ENCODE measurements around the gene BCAS1.
A peak's percentile ranks its signal among the peaks of the same experiment; 100 is the strongest.

BCAS1 gene

DNA sequence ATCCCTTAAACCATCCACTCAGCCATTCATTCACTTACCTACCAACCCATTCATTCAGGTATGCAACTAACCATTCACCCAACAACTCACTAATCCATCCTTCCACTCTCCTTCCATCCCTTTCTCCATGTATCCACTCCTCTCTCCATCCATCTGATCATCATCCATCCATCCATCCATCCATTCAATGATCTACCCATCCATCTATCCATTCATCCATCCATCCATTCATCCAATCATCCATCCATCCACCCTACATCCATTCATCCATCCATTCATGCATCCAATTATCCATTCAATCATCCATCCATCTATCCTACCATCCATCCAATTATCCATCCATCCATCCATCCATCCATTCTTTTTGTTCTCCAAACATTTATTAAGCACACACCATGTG is 13.8 kb upstream of the BCAS1 start:
- H3K4me3 ChIP-seq (ENCODE audit: low read depth, low read length) = no peak overlapping the region
- no peak for DNase-seq (ENCODE audit: low read depth)
- TF ChIP-seq, protein P1, sequence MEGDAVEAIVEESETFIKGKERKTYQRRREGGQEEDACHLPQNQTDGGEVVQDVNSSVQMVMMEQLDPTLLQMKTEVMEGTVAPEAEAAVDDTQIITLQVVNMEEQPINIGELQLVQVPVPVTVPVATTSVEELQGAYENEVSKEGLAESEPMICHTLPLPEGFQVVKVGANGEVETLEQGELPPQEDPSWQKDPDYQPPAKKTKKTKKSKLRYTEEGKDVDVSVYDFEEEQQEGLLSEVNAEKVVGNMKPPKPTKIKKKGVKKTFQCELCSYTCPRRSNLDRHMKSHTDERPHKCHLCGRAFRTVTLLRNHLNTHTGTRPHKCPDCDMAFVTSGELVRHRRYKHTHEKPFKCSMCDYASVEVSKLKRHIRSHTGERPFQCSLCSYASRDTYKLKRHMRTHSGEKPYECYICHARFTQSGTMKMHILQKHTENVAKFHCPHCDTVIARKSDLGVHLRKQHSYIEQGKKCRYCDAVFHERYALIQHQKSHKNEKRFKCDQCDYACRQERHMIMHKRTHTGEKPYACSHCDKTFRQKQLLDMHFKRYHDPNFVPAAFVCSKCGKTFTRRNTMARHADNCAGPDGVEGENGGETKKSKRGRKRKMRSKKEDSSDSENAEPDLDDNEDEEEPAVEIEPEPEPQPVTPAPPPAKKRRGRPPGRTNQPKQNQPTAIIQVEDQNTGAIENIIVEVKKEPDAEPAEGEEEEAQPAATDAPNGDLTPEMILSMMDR (IDR thresholded peaks at IDR 0.05; ENCODE audit: control insufficient read depth, extremely low read depth, insufficient read depth) = no peak

DNA sequence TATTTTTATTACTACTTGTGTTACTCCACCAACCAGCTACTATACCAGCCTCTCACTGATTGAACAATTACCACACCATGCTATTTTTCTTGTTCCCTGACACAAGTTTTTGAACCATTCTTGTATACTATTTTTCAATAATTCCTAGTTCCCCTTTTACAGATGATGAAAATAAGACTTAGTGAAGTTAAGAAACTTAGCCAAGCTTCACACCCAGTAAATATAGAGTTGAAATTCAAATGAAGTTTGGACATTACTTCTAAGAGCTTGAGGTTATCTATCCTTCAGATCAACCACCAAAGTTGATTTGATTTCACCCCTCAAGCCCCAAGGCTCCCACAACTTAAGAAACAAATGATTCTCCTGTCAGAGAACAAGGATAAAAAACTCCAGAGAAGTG is 13.1 kb upstream of the BCAS1 start:
- TF ChIP-seq, protein P1 (IDR thresholded peaks at IDR 0.05; ENCODE audit: control insufficient read depth, extremely low read depth, insufficient read depth) = no peak
- no peak overlapping the region for H3K4me3 ChIP-seq (ENCODE audit: low read depth, low read length)
- no peak for DNase-seq (ENCODE audit: low read depth)

DNA sequence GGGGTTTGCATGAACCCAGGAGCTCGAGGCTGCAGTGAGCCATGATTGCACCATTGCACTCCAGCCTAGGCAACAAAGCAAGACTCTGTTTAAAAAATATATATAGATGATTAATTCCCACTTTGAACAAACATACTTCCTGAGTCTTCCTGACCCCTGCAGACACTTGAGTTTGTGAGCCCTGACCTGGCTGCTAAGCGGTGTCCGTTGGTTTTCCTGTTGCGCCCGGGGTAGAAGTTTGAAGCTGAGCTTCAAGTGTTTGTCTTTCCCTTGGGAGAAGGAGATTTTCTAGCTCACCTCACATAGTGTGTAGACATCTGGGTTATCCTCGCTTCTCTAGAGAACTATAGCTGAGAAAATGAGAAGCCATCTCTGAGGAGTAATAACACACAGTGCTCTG is 11.7 kb upstream of the BCAS1 start:
- TF ChIP-seq, protein P1 (IDR thresholded peaks at IDR 0.05; ENCODE audit: control insufficient read depth, extremely low read depth, insufficient read depth) = no peak
- H3K4me3 ChIP-seq (ENCODE audit: low read depth, low read length) = no peak overlapping the region
- no peak for DNase-seq (ENCODE audit: low read depth)

- no peak for DNase-seq (ENCODE audit: low read depth)
- TF ChIP-seq, protein P1 (IDR thresholded peaks at IDR 0.05; ENCODE audit: control insufficient read depth, extremely low read depth, insufficient read depth) = no peak
- no peak overlapping the region for H3K4me3 ChIP-seq (ENCODE audit: low read depth, low read length)
These were observed 9.3 kb upstream of the BCAS1 start for GRCh38 chr20:54079652-54080051.

DNA sequence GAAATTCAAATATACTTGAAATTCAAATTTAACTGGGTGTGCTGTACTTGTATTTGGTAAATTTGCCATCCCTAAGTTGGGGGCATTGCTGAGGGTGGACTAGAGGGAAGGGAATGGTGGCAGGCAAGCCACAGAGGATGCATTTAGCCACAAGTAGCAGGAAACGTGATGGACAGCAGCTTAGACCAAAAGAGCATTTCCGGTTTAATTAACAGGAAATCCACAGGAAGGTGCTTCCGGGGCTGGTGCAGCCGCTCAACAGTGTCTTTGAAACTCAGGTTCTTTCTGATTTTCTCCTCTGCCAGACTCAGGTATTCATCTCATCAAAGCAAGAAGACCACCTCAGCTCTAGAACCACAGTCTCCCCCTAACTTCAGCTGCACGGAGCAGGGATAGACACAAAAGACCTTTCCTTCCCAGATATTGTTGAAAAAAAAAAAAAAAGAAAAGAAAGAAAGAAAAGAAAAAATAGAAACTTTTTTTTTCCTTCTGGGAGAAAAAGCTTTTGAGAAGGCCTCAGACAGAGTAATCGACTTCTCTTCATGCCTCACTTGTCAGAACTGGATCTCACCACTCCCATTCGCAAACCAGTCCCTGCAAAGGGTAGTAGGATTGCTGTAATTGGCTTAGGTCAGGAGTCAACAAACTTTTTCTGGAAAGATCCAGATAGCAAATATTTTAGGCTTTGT is 8.0 kb upstream of the BCAS1 start:
- no peak overlapping the region for H3K4me3 ChIP-seq (ENCODE audit: low read depth, low read length)
- DNase-seq (ENCODE audit: low read depth) = no peak
- TF ChIP-seq, protein P1 (IDR thresholded peaks at IDR 0.05; ENCODE audit: control insufficient read depth, extremely low read depth, insufficient read depth) = no peak

DNA sequence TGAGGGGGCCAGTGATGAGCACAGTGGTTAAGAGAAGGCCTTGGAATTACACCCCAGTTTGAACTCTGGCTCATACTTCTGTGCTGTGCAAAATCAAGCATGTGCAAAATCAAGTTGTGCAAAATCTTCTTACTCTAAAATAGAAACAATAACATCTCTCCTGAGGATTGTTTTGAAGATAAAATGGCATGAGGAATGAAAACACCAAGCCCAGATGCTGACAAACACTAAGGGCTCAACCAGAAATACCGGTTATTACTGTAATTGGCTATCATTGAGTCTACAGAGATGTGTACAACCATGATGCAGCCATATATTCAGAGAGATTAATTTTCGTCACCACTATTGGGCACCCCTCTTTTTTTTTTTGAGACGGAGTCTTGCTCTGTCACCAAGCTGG is 5.9 kb upstream of the BCAS1 start:
- H3K4me3 ChIP-seq (ENCODE audit: low read depth, low read length) = no peak overlapping the region
- DNase-seq (ENCODE audit: low read depth) = peak; percentile 25
- TF ChIP-seq, protein P1 (IDR thresholded peaks at IDR 0.05; ENCODE audit: control insufficient read depth, extremely low read depth, insufficient read depth) = no peak

GRCh38 chr20:54075322-54075721 is 4.9 kb upstream of the BCAS1 start:
- DNase-seq (ENCODE audit: low read depth) = no peak
- TF ChIP-seq, protein P1 (IDR thresholded peaks at IDR 0.05; ENCODE audit: control insufficient read depth, extremely low read depth, insufficient read depth) = no peak
- no peak overlapping the region for H3K4me3 ChIP-seq (ENCODE audit: low read depth, low read length)
